Cardiac muscle cell (in vitro differentiated cells and primary cell): Measurements from ENCODE around the gene ZNF208. TPM values are rescaled to one million over a fixed set of nuclear protein-coding genes. Genes with fewer than 3 reads are reported as not detected.
"Not testable (repeated sequence)": the region's sequence is repeated elsewhere in the genome, so short reads cannot be mapped to it uniquely, and the experiment has no call there.

Source experiments
- DNase-seq, 2 donors: peaks; one replicate each; pipeline versions ENCODE4 v3.0.0 to v3.0.0-alpha.2; 2010 to 2017; ENCODE audit warnings: low read depth in 1 of 2, low spot score in 1 of 2
- H3K27ac ChIP-seq: fragments of 200-600 bp; sonication (generic); 2 replicates; pipeline ENCODE4 v1.5.1; 2016
- H3K27me3 ChIP-seq: fragments of 200-600 bp; sonication (generic); 2 replicates; pipeline ENCODE4 v1.6.0; 2016; ENCODE audit warnings: control low read depth
- H3K36me3 ChIP-seq: fragments of 200-600 bp; sonication (generic); 2 replicates; pipeline ENCODE4 v1.5.1; 2016; ENCODE audit warnings: control low read depth
- H3K4me1 ChIP-seq: fragments of 200-600 bp; sonication (generic); 2 replicates; pipeline ENCODE4 v1.8.1; 2017; ENCODE audit warnings: low read depth, mild to moderate bottlenecking, mixed run types
- H3K4me3 ChIP-seq: fragments of 200-600 bp; sonication (generic); 2 replicates; pipeline ENCODE4 v1.5.1; 2016; ENCODE audit warnings: mild to moderate bottlenecking
- H3K9me3 ChIP-seq: fragments of 200-600 bp; sonication (generic); 2 replicates; pipeline ENCODE4 v1.5.1; 2017; ENCODE audit warnings: low read depth, mild to moderate bottlenecking, control low read depth
- polyA plus RNA-seq: library from polyadenylated mRNA; unstranded; fragments of >200 nt; fragmentation: Nextera tagmentation; extraction: Ambion mirVana; gene quantifications from 2 replicates; pipeline ENCODE4 v1.2.1, GENCODE V29; 2016
- total RNA-seq: library from RNA; depleted of rRNA; stranded (reverse); fragments of >200 nt; gene quantifications from 2 replicates; pipeline ENCODE4 v1.2.3, GENCODE V29; 2016
- TF ChIP-seq, protein P1 (sequence below): IDR thresholded peaks from 2 replicates; pipeline ENCODE4 v1.5.1; 2012; ENCODE audit warnings: low read depth, mild to moderate bottlenecking, low read length

Gene ZNF208
- total RNA-seq (not detected in 2 replicates), polyA plus RNA-seq (not detected in 2 replicates)

DNA sequence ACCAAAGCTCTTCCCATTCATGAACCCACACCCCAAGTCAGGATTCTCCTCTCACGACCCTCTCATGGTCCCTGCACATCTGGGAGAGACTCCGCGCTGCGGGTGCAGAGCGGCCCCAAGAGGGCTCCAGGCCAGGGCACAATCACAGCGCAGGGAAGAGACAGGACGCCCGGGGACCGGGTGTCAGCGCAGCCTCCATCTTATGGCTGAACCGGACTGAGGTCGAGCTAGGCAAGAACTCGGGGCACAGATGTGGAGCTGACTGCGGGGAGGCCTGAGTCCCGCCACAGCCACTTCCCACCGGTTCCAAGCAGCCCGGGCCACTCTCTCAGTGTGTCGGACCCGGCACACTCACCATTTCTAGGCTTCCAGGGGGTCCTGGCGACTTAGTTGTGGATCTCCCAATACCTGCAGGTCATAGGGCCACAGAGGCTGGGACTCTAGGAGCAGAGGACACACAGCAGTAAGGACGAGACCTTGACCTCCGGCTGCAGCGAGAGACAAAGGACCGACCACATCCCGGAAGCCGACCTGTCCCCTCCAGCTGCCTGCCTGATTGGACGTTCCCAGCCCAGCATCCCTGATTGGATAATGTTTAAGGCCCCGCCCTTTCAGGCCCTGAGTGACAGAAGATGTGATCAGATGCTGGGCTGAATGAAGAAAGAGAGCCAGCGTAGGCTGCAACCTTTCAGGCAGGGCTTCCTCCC, at the start of gene ZNF208:
TSS of gene ZNF208 (minus strand) at position 507 of the 707 bp plus-strand sequence. CDS start at position 358, 149 bp downstream.
- not testable (repeated sequence) for H3K4me3 ChIP-seq, H3K27ac ChIP-seq, H3K4me1 ChIP-seq, H3K9me3 ChIP-seq, H3K36me3 ChIP-seq, H3K27me3 ChIP-seq
- DNase-seq = peak in 1 of 2 donors; percentile 7

DNA sequence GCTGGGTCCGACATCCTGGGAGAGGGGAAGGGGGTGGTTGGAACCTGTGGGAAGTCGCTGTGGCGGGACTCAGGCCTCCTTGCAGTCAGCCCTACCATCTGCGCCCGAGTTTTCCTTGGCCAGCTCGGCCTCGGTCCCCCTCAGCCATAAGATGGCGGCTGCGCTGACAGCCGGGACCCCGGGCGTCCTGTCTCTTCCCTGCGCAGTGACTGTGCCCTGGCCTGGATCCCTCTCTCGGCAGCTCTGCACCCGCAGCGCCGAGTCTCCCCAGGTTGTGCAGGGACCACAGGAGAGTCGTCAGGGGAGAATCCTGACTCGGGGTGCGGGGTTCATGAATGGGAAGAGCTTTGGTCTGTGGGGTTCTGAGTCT, 41.9 kb upstream of the ZNF208 start:
- H3K27me3 ChIP-seq = no peaks in the 10 kb centered on the region
- DNase-seq = peak in 1 of 2 donors; percentile 2
- no peak overlapping the region for H3K4me3 ChIP-seq
- no peaks in the 10 kb centered on the region for H3K36me3 ChIP-seq
- no peaks in the 10 kb centered on the region for H3K9me3 ChIP-seq
- TF ChIP-seq, protein P1, sequence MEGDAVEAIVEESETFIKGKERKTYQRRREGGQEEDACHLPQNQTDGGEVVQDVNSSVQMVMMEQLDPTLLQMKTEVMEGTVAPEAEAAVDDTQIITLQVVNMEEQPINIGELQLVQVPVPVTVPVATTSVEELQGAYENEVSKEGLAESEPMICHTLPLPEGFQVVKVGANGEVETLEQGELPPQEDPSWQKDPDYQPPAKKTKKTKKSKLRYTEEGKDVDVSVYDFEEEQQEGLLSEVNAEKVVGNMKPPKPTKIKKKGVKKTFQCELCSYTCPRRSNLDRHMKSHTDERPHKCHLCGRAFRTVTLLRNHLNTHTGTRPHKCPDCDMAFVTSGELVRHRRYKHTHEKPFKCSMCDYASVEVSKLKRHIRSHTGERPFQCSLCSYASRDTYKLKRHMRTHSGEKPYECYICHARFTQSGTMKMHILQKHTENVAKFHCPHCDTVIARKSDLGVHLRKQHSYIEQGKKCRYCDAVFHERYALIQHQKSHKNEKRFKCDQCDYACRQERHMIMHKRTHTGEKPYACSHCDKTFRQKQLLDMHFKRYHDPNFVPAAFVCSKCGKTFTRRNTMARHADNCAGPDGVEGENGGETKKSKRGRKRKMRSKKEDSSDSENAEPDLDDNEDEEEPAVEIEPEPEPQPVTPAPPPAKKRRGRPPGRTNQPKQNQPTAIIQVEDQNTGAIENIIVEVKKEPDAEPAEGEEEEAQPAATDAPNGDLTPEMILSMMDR = no peak
- no peaks in the 10 kb centered on the region for H3K4me1 ChIP-seq
- no peak overlapping the region for H3K27ac ChIP-seq

DNA sequence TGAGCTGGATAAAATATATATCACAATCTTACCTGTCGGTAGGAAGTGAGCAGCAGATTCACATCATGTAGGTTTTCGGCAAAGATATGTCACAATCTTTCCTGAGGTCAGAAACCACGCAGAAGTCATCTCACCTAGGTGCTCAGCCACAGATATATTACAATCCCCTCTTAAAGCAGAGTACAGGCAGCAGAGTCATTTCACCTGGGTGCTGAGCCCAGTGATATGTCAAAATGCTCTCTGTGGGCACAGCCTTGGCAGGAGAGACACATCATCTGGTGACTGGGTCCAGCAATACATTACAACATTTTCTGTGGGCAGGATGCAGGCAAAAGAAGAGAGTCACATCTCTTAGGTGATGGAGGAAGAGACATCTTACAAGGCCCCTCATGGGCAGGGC, 30.4 kb upstream of the ZNF208 start:
- not testable (repeated sequence) for H3K9me3 ChIP-seq, H3K27ac ChIP-seq, H3K4me3 ChIP-seq, DNase-seq, H3K27me3 ChIP-seq, H3K4me1 ChIP-seq, H3K36me3 ChIP-seq

DNA sequence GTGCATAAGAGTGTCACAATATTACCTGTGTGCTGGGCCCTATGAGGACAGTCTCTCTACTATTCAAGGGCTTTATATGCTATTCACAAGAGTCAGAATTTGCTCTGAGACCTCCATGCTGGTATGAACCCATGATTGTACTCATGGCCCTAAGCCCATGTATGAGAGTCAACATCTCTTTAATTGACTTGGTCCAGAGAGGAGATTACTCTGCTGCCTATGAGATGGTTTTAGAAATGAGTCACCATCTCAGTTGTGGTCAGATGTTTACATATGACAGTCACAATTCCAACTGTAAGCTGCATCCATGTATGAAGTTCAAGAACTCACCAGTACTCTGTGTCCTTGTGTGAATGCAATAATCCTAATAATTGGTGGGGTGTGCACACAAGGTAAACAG, 19.9 kb upstream of the ZNF208 start:
- DNase-seq = no peak
- no peaks in the 10 kb centered on the region for H3K9me3 ChIP-seq
- H3K4me3 ChIP-seq = no peak overlapping the region
- no peaks in the 10 kb centered on the region for H3K4me1 ChIP-seq
- no peak overlapping the region for H3K27ac ChIP-seq
- no peaks in the 10 kb centered on the region for H3K27me3 ChIP-seq
- no peaks in the 10 kb centered on the region for H3K36me3 ChIP-seq
- TF ChIP-seq, protein P1 = no peak

DNA sequence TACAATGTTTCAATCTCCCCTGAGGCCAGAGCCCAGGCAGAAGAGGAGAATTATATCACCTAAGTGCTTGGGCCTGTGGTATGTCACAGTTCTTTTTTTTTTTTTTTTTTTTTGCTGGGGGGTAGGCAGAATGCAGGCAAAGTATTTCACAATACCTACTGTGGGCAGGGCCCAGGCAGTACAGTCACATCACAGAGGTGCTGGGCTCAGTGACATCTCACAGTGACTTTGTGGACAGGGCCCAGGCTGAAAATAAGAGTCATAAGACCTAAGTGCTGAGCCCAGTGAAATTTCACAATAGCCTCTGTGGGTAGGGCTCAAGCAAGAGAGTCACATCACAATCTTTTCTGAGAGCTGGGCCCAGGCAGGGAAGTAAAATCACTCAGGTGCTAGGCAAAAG, 15.9 kb upstream of the ZNF208 start:
- Histone ChIP-seq H3K9me3 (no peaks in the 10 kb centered on the region), H3K27me3 (no peaks in the 10 kb centered on the region), H3K4me1 (no peaks in the 10 kb centered on the region), H3K4me3 (no peak overlapping the region), H3K27ac (no peak overlapping the region), H3K36me3 (no peaks in the 10 kb centered on the region)
- TF ChIP-seq, protein P1 = no peak
- DNase-seq = no peak

DNA sequence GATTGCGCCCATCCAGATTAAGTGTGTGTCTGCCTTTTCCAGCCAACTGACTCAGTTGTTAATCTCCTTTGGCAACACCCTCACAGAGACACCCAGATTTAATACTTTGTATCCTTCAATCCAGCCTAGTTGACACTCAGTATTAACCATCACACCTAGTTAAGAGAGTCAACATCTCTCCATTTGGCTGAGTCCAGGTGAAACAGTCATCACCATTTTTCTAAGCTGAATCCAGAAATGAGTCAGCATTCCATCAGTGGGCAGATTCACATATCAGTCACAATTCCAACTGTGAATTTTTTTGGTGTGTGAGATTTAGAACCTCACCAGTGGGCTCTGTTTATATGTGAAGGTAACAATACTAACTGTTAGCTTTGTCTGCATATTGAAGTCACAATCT, 14.8 kb upstream of the ZNF208 start:
- not testable (repeated sequence) for H3K36me3 ChIP-seq, H3K4me1 ChIP-seq, H3K9me3 ChIP-seq, H3K4me3 ChIP-seq, H3K27me3 ChIP-seq, DNase-seq, H3K27ac ChIP-seq

DNA sequence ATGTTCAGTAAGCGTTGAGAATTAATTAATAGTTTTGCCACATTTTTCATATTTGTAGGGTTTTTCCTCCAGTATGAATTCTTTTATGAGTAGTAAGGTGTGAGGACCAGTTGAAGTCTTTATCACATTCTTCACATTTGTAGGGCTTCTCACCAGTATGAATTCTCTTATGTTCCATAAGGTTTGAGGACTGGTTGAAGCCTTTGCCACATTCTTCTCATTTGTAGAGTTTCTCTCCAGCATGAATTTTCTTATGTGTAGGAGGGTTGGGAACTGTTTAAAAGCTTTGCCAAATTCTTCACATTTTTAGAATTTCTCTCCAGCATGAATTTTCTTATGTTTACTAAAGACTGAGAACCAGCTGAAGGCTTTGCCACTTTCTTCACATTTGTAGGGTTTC, 40.3 kb downstream of the ZNF208 start:
- Histone ChIP-seq H3K27ac (no peak overlapping the region), H3K4me1 (no peaks in the 10 kb centered on the region), H3K4me3 (no peak overlapping the region), H3K36me3 (no peaks in the 10 kb centered on the region), H3K27me3 (no peaks in the 10 kb centered on the region), H3K9me3 (peaks cover 3% of the 10 kb centered on the region)
- no peak for DNase-seq
- TF ChIP-seq, protein P1 = no peak
